ENCODE results near the gene NR2F6. TPM values are rescaled to one million over a fixed set of nuclear protein-coding genes. Genes with fewer than 3 reads are reported as not detected.
A peak's percentile ranks its signal among the peaks of the same experiment; 100 is the strongest.

The NR2F6 gene
- total RNA-seq, 1 donor from 2014 or later, result 41.3 TPM

- Histone ChIP-seq H3K27me3 (no peaks in the 10 kb centered on the region), H3K4me3 (no peak overlapping the region), H3K4me1 (peaks cover 49% of the 10 kb centered on the region), H3K27ac (no peak overlapping the region), H3K36me3 (peaks cover 0 to 15% of the 10 kb centered on the region in 2 donors), H3K9me3 (no peaks in the 10 kb centered on the region)
- intact Hi-C loops (cut with DNase I), result no loop called here
- TF ChIP-seq POLR2AphosphoS5 (IDR thresholded peaks at IDR 0.05; ENCODE audit: insufficient read depth in 1 of 2, low read depth in 1 of 2) (no peak), POLR2A (IDR thresholded peaks at IDR 0.05) (no peak), CTCF (IDR thresholded peaks at IDR 0.05) (no peak)
- no peak for DNase-seq (ENCODE audit: extremely low spot score in 2 of 2)
Measured at GRCh38 chr19:17237747-17238706, 7.7 kb downstream of the NR2F6 start.

- Histone ChIP-seq H3K9me3 (no peaks in the 10 kb centered on the region), H3K27ac (peak overlapping the region; percentile 76), H3K36me3 (peaks cover 0 to 25% of the 10 kb centered on the region in 2 donors), H3K4me1 (peaks cover 38% of the 10 kb centered on the region), H3K27me3 (no peaks in the 10 kb centered on the region), H3K4me3 (no peak overlapping the region)
- DNase-seq (ENCODE audit: extremely low spot score in 2 of 2), result no peak
- intact Hi-C loops (cut with DNase I), result no loop called here
- TF ChIP-seq POLR2A (IDR thresholded peaks at IDR 0.05), result no peak
- no peak for TF ChIP-seq CTCF (IDR thresholded peaks at IDR 0.05)
- TF ChIP-seq POLR2AphosphoS5 (IDR thresholded peaks at IDR 0.05; ENCODE audit: insufficient read depth in 1 of 2, low read depth in 1 of 2), result no peak
Measured at GRCh38 chr19:17236811-17237543, 8.7 kb downstream of the NR2F6 start.

GRCh38 chr19:17235971-17236777 is 9.5 kb downstream of the NR2F6 start:
- H3K4me1 ChIP-seq, result peaks cover 30% of the 10 kb centered on the region
- no peak for DNase-seq (ENCODE audit: extremely low spot score in 2 of 2)

More at GRCh38 chr19:17235971-17236777, 9.5 kb downstream of the NR2F6 start:
- H3K4me3 ChIP-seq, result peak overlapping the region; percentile 50 to 54
- intact Hi-C loops (cut with DNase I), result no loop called here
- H3K9me3 ChIP-seq, result no peaks in the 10 kb centered on the region
- H3K27ac ChIP-seq, result peak overlapping the region; percentile 76
- H3K27me3 ChIP-seq, result no peaks in the 10 kb centered on the region
- H3K36me3 ChIP-seq, result peaks cover 0 to 28% of the 10 kb centered on the region in 2 donors
- TF ChIP-seq POLR2A (IDR thresholded peaks at IDR 0.05) (no peak), CTCF (IDR thresholded peaks at IDR 0.05) (no peak), POLR2AphosphoS5 (IDR thresholded peaks at IDR 0.05; ENCODE audit: insufficient read depth in 1 of 2, low read depth in 1 of 2) (no peak)
